Kidney (tissue), 14 donors: ENCODE data around the gene NIPAL4. TPM values are rescaled to one million over a fixed set of nuclear protein-coding genes. Genes with fewer than 3 reads are reported as not detected.

ENCODE experiments used
- DNase-seq, 5 donors: peaks; one replicate each; pipeline ENCODE4 v3.0.0-alpha.2; 2013 to 2020
- FAIRE-seq: peaks from 2 replicates; lab custom pipeline; 2012; peaks lifted over from hg19 to GRCh38; lab: Jason Lieb, UNC
- H3K27ac ChIP-seq, 2 donors: one replicate each; pipeline ENCODE4 v1.7.0; 2013; ENCODE audit warnings: low read depth in 2 of 2, low read length in 2 of 2, inconsistent platforms in 1 of 2
- H3K27me3 ChIP-seq: one replicate; pipeline ENCODE4 v1.7.1; 2013; ENCODE audit warnings: low read length, inconsistent platforms; ENCODE audit not compliant: control insufficient read depth, insufficient read depth
- H3K36me3 ChIP-seq, 3 donors: one replicate each; pipeline versions ENCODE4 v1.7.0 to v1.7.1; 2013; ENCODE audit warnings: low read length in 3 of 3, control low read depth in 1 of 3, inconsistent platforms in 1 of 3; ENCODE audit not compliant: insufficient read depth in 3 of 3, control insufficient read depth in 2 of 3
- H3K4me1 ChIP-seq, 3 donors: one replicate each; pipeline versions ENCODE4 v1.7.0 to v1.7.1; 2013; ENCODE audit warnings: low read length in 3 of 3, inconsistent platforms in 1 of 3, low read depth in 1 of 3; ENCODE audit not compliant: control insufficient read depth in 2 of 3, insufficient read depth in 2 of 3
- H3K4me3 ChIP-seq, 3 donors: one replicate each; pipeline versions ENCODE4 v1.7.0 to v1.8.1; 2013; ENCODE audit warnings: low read length in 3 of 3, control low read depth in 1 of 3, inconsistent platforms in 1 of 3
- H3K9ac ChIP-seq, 3 donors: one replicate each; pipeline versions ENCODE4 v1.7.0 to v1.7.1; 2013; ENCODE audit warnings: low read length in 3 of 3, control low read depth in 1 of 3, inconsistent platforms in 1 of 3
- H3K9me3 ChIP-seq, 3 donors: one replicate each; pipeline versions ENCODE4 v1.7.0 to v1.7.1; 2013; ENCODE audit warnings: low read length in 3 of 3, control low read depth in 1 of 3, inconsistent platforms in 1 of 3; ENCODE audit not compliant: control insufficient read depth in 2 of 3, insufficient read depth in 1 of 3
- CTCF ChIP-seq: IDR thresholded peaks from 3 replicates; pipeline ENCODE4 v1.5.1; 2012; ENCODE audit warnings: mild to moderate bottlenecking, moderate library complexity, borderline replicate concordance; ENCODE audit not compliant: insufficient read depth; ENCODE audit errors: extremely low read depth
- intact Hi-C: fragments of 100-400 bp; cut with DNase I; formaldehyde crosslinking; loops from one replicate; pipeline ENCODE4 v1.11.1; 2022
- polyA plus RNA-seq: library from polyadenylated mRNA; stranded (reverse); fragments of 350-450 nt; fragmentation: Illumina TruSeq; extraction: RNeasy Lipid Tissue Mini Kit (QIAGEN cat#74804); gene quantifications from one replicate; pipeline ENCODE4 v1.2.3, GENCODE V29; 2014; ENCODE audit warnings: low read depth, low replicate concordance; ENCODE audit not compliant: insufficient read depth
- total RNA-seq: library from RNA; stranded (reverse); fragmentation: NEBNext Ultra II Directional; extraction: Animal tissue kit (Norgen Biotek cat#: 25700); gene quantifications from one replicate; pipeline ENCODE4 v1.2.1, GENCODE V29; 2021
- donor health status: control.
- donor health status: control.
- donor health status: control.
- donor health status: control.
- donor health status: control.
- donor health status: DM: yes; HTN: yes; CAD: no.
- donor health status: Normal renal cell carcinoma (clear cell type).

NIPAL4 gene
- total and polyA plus RNA-seq, 2 donors from 2014 or later: not detected

GRCh38 chr5:157519579-157520253, 59.7 kb downstream of the NIPAL4 start:
- no peak for FAIRE-seq

GRCh38 chr5:157520911-157521703, 61.1 kb downstream of the NIPAL4 start:
- no peak for TF ChIP-seq CTCF
- DNase-seq: no peak
- Histone ChIP-seq H3K27me3 (no peaks in the 10 kb centered on the region), H3K4me1 (no peaks in the 10 kb centered on the region), H3K9me3 (no peaks in the 10 kb centered on the region), H3K4me3 (no peak overlapping the region), H3K27ac (no peak overlapping the region), H3K9ac (no peak overlapping the region), H3K36me3 (no peaks in the 10 kb centered on the region)
- FAIRE-seq: no peak
- intact Hi-C loops: no loop called here

More at GRCh38 chr5:157519579-157520253, 59.7 kb downstream of the NIPAL4 start:
- Histone ChIP-seq H3K9me3 (no peaks in the 10 kb centered on the region), H3K9ac (no peak overlapping the region), H3K4me3 (no peak overlapping the region), H3K27me3 (no peaks in the 10 kb centered on the region), H3K36me3 (no peaks in the 10 kb centered on the region), H3K4me1 (no peaks in the 10 kb centered on the region), H3K27ac (no peak overlapping the region)
- intact Hi-C loops: no loop called here
- DNase-seq: no peak
- no peak for TF ChIP-seq CTCF

- DNase-seq (no peak), FAIRE-seq (no peak)
- no peak overlapping the region for H3K4me3 ChIP-seq
- TF ChIP-seq CTCF: no peak
- no peak overlapping the region for H3K9ac ChIP-seq
- H3K36me3 ChIP-seq: no peaks in the 10 kb centered on the region
- H3K4me1 ChIP-seq: no peaks in the 10 kb centered on the region
- no peak overlapping the region for H3K27ac ChIP-seq
- no peaks in the 10 kb centered on the region for H3K9me3 ChIP-seq
- intact Hi-C loops: no loop called here
- no peaks in the 10 kb centered on the region for H3K27me3 ChIP-seq
Measured at GRCh38 chr5:157521704-157522029, 61.7 kb downstream of the NIPAL4 start.
